ENCODE results near the gene CDC14A. TPM values are rescaled to one million over a fixed set of nuclear protein-coding genes. Genes with fewer than 3 reads are reported as not detected.

The CDC14A gene
- total RNA-seq, 1 experiment from 2014 or later: 11.1 TPM

DNA sequence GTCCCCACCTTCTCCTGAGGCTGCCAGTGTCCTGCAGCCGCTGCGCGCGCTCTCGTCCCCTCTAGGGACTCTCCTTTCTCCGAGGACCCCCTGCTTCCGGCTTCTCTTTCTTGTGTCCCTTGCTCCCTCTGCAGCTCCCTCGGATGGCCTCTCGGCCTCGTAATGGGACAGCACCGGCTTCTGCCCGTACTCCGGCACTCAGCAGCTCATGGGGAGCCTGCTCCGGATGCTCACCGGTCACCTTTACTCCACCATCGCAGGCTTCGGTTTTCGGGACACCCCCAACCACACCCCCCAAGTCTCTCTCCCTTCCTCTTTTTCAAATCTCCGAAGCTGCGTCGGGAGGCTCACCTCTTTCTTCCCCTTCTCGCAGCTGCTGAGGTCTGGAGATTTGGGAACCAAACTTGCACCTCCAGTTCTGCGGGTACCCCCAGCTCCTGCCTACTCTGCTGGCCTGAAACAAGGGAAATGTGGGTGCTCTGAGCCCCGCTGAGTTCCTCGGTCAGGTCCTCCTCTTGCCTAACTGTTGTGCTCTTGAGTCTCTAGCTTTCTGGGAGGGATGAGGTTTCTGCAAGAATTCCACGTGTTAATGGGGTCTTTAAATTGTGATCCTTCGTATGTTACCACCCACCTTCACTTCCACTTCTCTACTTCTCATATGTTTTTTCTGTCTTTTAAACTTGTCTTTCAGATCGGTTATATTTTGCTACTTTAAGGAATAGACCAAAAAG lies 930 bp downstream of the CDC14A start:
- H3K27me3 Mint-ChIP-seq (ENCODE audit: low read depth): no peaks in the 10 kb centered on the region; the same call in 1 of the 2 replicates
- DNase-seq (ENCODE audit: low spot score): peak; percentile 61

DNA sequence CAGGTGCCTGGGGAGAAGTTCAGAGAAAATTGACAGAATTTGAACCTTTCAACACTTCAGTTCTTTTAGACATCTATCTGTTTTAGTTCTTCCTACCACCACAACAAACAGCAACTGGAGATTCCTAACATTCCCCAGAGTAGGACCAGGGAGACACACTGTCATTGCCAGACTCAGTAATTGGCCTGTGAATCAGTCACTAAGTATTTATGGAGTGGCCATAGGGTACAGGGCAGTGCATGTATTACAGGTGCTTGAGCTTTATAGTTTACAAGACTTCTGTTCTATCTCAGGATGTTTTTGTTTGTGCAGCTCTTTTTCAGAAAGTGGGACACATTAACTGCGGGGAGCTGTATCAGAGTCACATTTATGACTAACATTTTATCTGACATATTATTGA lies 1.7 kb downstream of the CDC14A start:
- no peak overlapping the region for H3K27ac Mint-ChIP-seq
- H3K9me3 Mint-ChIP-seq: no peaks in the 10 kb centered on the region
- H3K4me1 Mint-ChIP-seq: peaks cover 32% of the 10 kb centered on the region
- no peaks in the 10 kb centered on the region for H3K36me3 Mint-ChIP-seq
- POLR2A ChIA-PET: interaction anchor here (2.1 to 4.4 kb wide), 4 partner anchors 11 to 104 kb away, joined by 5 to 34 read pairs (median 14); partner anchors contain the start of genes DBT and RTCA
- TF ChIP-seq, protein P1, sequence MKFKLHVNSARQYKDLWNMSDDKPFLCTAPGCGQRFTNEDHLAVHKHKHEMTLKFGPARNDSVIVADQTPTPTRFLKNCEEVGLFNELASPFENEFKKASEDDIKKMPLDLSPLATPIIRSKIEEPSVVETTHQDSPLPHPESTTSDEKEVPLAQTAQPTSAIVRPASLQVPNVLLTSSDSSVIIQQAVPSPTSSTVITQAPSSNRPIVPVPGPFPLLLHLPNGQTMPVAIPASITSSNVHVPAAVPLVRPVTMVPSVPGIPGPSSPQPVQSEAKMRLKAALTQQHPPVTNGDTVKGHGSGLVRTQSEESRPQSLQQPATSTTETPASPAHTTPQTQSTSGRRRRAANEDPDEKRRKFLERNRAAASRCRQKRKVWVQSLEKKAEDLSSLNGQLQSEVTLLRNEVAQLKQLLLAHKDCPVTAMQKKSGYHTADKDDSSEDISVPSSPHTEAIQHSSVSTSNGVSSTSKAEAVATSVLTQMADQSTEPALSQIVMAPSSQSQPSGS (CRISPR knock-in tag; IDR thresholded peaks at IDR 0.05; ENCODE audit: borderline replicate concordance, low read depth): no peak
- DNase-seq (ENCODE audit: low spot score) (no peak), ATAC-seq (no peak)
- CTCF ChIA-PET: interaction anchor here (0.6 to 3.3 kb wide), 6 partner anchors 9 to 110 kb away, joined by 3 to 17 read pairs (median 6); no protein-coding TSS in a partner anchor
- H3K27me3 Mint-ChIP-seq (ENCODE audit: low read depth): no peaks in the 10 kb centered on the region; the same call in 1 of the 2 replicates
- H3K4me3 Mint-ChIP-seq: peak overlapping the region; percentile 98

More for the DNA sequence above, 930 bp downstream of the CDC14A start:
- Mint-ChIP-seq H3K9me3 (no peaks in the 10 kb centered on the region), H3K27ac (peak overlapping the region; percentile 44; the same call in 1 of the 2 replicates), H3K4me1 (peaks cover 32% of the 10 kb centered on the region), H3K4me3 (peak overlapping the region; percentile 98), H3K36me3 (no peaks in the 10 kb centered on the region)
- ChIA-PET POLR2A (interaction anchor here (0.5 to 4.4 kb wide), 12 partner anchors 11 to 383 kb away, joined by 3 to 34 read pairs (median 4); partner anchors contain the start of genes DBT, RTCA and SLC35A3), CTCF (interaction anchor here (0.6 to 3.3 kb wide), 12 partner anchors 7 to 153 kb away, joined by 3 to 17 read pairs (median 4); partner anchors contain the start of genes DBT and RTCA)
- peak; percentile 3 for ATAC-seq
- 0 out of 2 replicates have a peak, but pooled peaks have one; percentile 2 for TF ChIP-seq JUN (CRISPR knock-in tag; IDR thresholded peaks at IDR 0.05)
- TF ChIP-seq PRRX2 (CRISPR knock-in tag; IDR thresholded peaks at IDR 0.05): no peak

DNA sequence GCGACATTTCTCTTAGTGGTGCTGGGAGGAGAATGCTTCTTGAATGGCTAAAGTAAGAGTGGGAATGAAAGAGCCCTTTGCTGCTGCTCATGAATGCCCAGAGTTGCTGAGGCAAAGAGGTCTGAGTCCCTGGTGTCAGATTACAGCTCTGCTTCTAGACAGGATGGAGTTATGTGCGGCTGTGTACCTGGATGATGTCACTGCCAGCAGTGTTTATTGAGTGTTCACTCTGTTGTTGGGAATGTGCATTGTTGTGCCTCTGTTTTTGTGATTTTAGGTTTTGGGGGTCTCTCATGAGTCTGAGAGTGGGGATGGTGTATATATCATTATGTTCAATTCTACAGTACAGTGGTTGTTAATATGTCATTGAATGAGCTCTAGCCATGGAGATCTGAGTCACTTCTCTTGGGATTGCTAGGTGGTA lies 2.7 kb downstream of the CDC14A start:
- Mint-ChIP-seq H3K9me3 (no peaks in the 10 kb centered on the region), H3K4me1 (peaks cover 32% of the 10 kb centered on the region)
- POLR2A ChIA-PET: interaction anchor here (0.6 to 4.4 kb wide), 2 partner anchors 89 to 195 kb away, joined by 3 to 34 read pairs; partner anchors contain the start of gene RTCA

DNA sequence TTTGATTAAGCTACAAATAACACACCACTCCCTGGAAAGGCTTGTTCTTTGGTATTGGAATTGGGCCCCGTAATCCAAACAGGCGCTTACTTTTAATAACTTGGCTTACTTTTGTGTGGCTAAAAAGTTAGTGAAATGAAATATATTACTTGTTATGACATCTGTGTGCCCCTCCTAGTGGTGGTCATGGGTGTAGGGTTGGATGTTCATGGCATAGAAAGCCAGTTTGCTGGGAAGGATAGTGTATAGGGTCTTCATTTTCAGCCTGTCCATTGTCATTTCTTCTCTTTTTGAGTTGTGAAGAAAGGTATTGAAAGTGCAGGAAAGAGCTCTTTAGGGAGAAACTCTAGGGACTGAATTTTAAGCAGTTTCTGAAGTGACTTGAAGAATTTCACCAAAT lies 5.9 kb downstream of the CDC14A start:
- CTCF ChIA-PET: interaction anchor here (0.6 to 1.6 kb wide), 7 partner anchors 8 to 549 kb away, joined by 3 to 7 read pairs (median 3); partner anchors contain the start of gene RTCA
- peaks cover 54% of the 10 kb centered on the region for H3K4me1 Mint-ChIP-seq
- H3K9me3 Mint-ChIP-seq: no peaks in the 10 kb centered on the region
- H3K27me3 Mint-ChIP-seq (ENCODE audit: low read depth): no peaks in the 10 kb centered on the region; the same call in 1 of the 2 replicates
- no peak overlapping the region for H3K4me3 Mint-ChIP-seq
- H3K36me3 Mint-ChIP-seq: 0 out of 2 replicates have a peak, but pooled peaks cover 2% of the 10 kb centered on the region
- DNase-seq (ENCODE audit: low spot score) (no peak), ATAC-seq (no peak)
- POLR2A ChIA-PET: no interaction called here
- no peak overlapping the region for H3K27ac Mint-ChIP-seq
- TF ChIP-seq ZNF121 (CRISPR knock-in tag; IDR thresholded peaks at IDR 0.05): no peak
- TF ChIP-seq SMAD3 (CRISPR knock-in tag; IDR thresholded peaks at IDR 0.05; ENCODE audit: borderline replicate concordance): no peak
- TF ChIP-seq, protein P1 (CRISPR knock-in tag; IDR thresholded peaks at IDR 0.05; ENCODE audit: borderline replicate concordance, low read depth): no peak
- TF ChIP-seq, protein P2, sequence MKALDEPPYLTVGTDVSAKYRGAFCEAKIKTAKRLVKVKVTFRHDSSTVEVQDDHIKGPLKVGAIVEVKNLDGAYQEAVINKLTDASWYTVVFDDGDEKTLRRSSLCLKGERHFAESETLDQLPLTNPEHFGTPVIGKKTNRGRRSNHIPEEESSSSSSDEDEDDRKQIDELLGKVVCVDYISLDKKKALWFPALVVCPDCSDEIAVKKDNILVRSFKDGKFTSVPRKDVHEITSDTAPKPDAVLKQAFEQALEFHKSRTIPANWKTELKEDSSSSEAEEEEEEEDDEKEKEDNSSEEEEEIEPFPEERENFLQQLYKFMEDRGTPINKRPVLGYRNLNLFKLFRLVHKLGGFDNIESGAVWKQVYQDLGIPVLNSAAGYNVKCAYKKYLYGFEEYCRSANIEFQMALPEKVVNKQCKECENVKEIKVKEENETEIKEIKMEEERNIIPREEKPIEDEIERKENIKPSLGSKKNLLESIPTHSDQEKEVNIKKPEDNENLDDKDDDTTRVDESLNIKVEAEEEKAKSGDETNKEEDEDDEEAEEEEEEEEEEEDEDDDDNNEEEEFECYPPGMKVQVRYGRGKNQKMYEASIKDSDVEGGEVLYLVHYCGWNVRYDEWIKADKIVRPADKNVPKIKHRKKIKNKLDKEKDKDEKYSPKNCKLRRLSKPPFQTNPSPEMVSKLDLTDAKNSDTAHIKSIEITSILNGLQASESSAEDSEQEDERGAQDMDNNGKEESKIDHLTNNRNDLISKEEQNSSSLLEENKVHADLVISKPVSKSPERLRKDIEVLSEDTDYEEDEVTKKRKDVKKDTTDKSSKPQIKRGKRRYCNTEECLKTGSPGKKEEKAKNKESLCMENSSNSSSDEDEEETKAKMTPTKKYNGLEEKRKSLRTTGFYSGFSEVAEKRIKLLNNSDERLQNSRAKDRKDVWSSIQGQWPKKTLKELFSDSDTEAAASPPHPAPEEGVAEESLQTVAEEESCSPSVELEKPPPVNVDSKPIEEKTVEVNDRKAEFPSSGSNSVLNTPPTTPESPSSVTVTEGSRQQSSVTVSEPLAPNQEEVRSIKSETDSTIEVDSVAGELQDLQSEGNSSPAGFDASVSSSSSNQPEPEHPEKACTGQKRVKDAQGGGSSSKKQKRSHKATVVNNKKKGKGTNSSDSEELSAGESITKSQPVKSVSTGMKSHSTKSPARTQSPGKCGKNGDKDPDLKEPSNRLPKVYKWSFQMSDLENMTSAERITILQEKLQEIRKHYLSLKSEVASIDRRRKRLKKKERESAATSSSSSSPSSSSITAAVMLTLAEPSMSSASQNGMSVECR (CRISPR knock-in tag; IDR thresholded peaks at IDR 0.05; ENCODE audit: borderline replicate concordance): no peak
- TF ChIP-seq TEAD1 (CRISPR knock-in tag; IDR thresholded peaks at IDR 0.05): no peak
- TF ChIP-seq GTF2I (CRISPR knock-in tag; conservative IDR thresholded peaks at IDR 0.05): no peak
- TF ChIP-seq SMAD4 (CRISPR knock-in tag; IDR thresholded peaks at IDR 0.05): no peak
- TF ChIP-seq, protein P3, sequence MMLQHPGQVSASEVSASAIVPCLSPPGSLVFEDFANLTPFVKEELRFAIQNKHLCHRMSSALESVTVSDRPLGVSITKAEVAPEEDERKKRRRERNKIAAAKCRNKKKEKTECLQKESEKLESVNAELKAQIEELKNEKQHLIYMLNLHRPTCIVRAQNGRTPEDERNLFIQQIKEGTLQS (CRISPR knock-in tag; conservative IDR thresholded peaks at IDR 0.05): no peak
- no peak for TF ChIP-seq SP1 (CRISPR knock-in tag; conservative IDR thresholded peaks at IDR 0.05)
- TF ChIP-seq MYBL2 (CRISPR knock-in tag; IDR thresholded peaks at IDR 0.05): no peak
- TF ChIP-seq NFE2L1 (CRISPR knock-in tag; IDR thresholded peaks at IDR 0.05): no peak

More for the DNA sequence above, 2.7 kb downstream of the CDC14A start:
- Mint-ChIP-seq H3K36me3 (0 out of 2 replicates have a peak, but pooled peaks cover 2% of the 10 kb centered on the region), H3K27ac (no peak overlapping the region; the same call in 1 of the 2 replicates), H3K4me3 (peak overlapping the region; percentile 98), H3K27me3 (ENCODE audit: low read depth) (no peaks in the 10 kb centered on the region; the same call in 1 of the 2 replicates)
- CTCF ChIA-PET: no interaction called here
- TF ChIP-seq RELA (CRISPR knock-in tag; IDR thresholded peaks at IDR 0.05; ENCODE audit: borderline replicate concordance): no peak
- TF ChIP-seq, protein P4, sequence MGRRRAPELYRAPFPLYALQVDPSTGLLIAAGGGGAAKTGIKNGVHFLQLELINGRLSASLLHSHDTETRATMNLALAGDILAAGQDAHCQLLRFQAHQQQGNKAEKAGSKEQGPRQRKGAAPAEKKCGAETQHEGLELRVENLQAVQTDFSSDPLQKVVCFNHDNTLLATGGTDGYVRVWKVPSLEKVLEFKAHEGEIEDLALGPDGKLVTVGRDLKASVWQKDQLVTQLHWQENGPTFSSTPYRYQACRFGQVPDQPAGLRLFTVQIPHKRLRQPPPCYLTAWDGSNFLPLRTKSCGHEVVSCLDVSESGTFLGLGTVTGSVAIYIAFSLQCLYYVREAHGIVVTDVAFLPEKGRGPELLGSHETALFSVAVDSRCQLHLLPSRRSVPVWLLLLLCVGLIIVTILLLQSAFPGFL (CRISPR knock-in tag; IDR thresholded peaks at IDR 0.05; ENCODE audit: borderline replicate concordance): no peak
- TF ChIP-seq EMX1 (CRISPR knock-in tag; IDR thresholded peaks at IDR 0.05): no peak
- TF ChIP-seq, protein P5, sequence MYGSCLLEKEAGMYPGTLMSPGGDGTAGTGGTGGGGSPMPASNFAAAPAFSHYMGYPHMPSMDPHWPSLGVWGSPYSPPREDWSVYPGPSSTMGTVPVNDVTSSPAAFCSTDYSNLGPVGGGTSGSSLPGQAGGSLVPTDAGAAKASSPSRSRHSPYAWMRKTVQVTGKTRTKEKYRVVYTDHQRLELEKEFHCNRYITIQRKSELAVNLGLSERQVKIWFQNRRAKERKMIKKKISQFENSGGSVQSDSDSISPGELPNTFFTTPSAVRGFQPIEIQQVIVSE (CRISPR knock-in tag; IDR thresholded peaks at IDR 0.05; ENCODE audit: borderline replicate concordance): no peak
- peak; percentile 36; the same call in 1 of the 2 replicates for TF ChIP-seq GABPB1 (CRISPR knock-in tag; IDR thresholded peaks at IDR 0.05)
- TF ChIP-seq CREB1 (CRISPR knock-in tag; IDR thresholded peaks at IDR 0.05): no peak
- DNase-seq (ENCODE audit: low spot score) (no peak), ATAC-seq (no peak)
